ENCODE results near the gene IFNG-AS1. TPM values are rescaled to one million over a fixed set of nuclear protein-coding genes. Genes with fewer than 3 reads are reported as not detected.

IFNG-AS1 gene
- total RNA-seq, 4 donors from 2014 or later = not detected

- TF ChIP-seq, protein P1, sequence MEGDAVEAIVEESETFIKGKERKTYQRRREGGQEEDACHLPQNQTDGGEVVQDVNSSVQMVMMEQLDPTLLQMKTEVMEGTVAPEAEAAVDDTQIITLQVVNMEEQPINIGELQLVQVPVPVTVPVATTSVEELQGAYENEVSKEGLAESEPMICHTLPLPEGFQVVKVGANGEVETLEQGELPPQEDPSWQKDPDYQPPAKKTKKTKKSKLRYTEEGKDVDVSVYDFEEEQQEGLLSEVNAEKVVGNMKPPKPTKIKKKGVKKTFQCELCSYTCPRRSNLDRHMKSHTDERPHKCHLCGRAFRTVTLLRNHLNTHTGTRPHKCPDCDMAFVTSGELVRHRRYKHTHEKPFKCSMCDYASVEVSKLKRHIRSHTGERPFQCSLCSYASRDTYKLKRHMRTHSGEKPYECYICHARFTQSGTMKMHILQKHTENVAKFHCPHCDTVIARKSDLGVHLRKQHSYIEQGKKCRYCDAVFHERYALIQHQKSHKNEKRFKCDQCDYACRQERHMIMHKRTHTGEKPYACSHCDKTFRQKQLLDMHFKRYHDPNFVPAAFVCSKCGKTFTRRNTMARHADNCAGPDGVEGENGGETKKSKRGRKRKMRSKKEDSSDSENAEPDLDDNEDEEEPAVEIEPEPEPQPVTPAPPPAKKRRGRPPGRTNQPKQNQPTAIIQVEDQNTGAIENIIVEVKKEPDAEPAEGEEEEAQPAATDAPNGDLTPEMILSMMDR (IDR thresholded peaks at IDR 0.05 in 4 of 5, conservative IDR thresholded peaks at IDR 0.05 in 1 of 5) = no peak
- DNase-seq = no peak
- H3K27ac ChIP-seq = no peak overlapping the region
- intact Hi-C loops (cut with DNase I; ENCODE audit: low total_unique reads) (no loop called here), in situ Hi-C loops (cut with MboI; ENCODE audit: low sequenced_read_pairs in 4 of 4) (no loop called here)
- no peak overlapping the region for H3K4me3 ChIP-seq
- no peaks in the 10 kb centered on the region for H3K4me1 ChIP-seq
- H3K36me3 ChIP-seq = no peaks in the 10 kb centered on the region
- no peaks in the 10 kb centered on the region for H3K27me3 ChIP-seq
- ATAC-seq = no peak
- no peaks in the 10 kb centered on the region for H3K9me3 ChIP-seq
Observed at GRCh38 chr12:68018315-68018714, 29.1 kb downstream of the IFNG-AS1 start.

- Histone ChIP-seq H3K27ac (no peak overlapping the region), H3K27me3 (no peaks in the 10 kb centered on the region), H3K9me3 (no peaks in the 10 kb centered on the region), H3K36me3 (no peaks in the 10 kb centered on the region), H3K4me3 (no peak overlapping the region), H3K4me1 (no peaks in the 10 kb centered on the region)
- TF ChIP-seq, protein P1 (IDR thresholded peaks at IDR 0.05 in 4 of 5, conservative IDR thresholded peaks at IDR 0.05 in 1 of 5) = no peak
- TF ChIP-seq POLR2A (IDR thresholded peaks at IDR 0.05) = no peak
- in situ Hi-C loops (cut with MboI; ENCODE audit: low sequenced_read_pairs in 4 of 4) = no loop called here
- ATAC-seq (no peak), DNase-seq (no peak)
- intact Hi-C loops (cut with DNase I; ENCODE audit: low total_unique reads) = no loop called here
Observed at GRCh38 chr12:68020049-68020448, 30.8 kb downstream of the IFNG-AS1 start.

GRCh38 chr12:68020699-68021098 lies 31.5 kb downstream of the IFNG-AS1 start:
- no peak for ATAC-seq
- in situ Hi-C loops (cut with MboI; ENCODE audit: low sequenced_read_pairs in 4 of 4) = no loop called here

DNA sequence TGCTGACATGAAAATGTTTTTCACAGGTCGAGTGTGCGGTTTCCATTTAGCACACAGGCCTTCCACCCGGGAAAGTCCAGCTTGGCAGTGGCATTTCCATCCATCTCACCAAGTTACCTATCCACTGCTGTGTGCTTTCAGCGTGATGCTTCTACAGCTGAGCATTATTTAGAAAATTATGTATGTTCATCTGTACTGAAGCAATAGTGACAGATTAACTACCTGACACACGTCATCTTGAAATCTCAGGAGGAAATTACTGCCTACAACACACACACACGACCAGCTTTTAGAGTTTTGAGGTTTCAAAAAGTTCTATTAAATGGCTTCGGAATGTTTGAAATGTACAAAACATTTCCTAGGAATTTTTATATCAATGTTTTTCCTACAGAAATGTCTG lies 39.4 kb downstream of the IFNG-AS1 start:
- no peak for DNase-seq
- in situ Hi-C loops (cut with MboI; ENCODE audit: low sequenced_read_pairs in 4 of 4) = loop anchor here in 2 of 4 donors (25.0 kb wide), 1 partner anchor 284 kb away; no protein-coding TSS in a partner anchor
- TF ChIP-seq, protein P1 (IDR thresholded peaks at IDR 0.05 in 4 of 5, conservative IDR thresholded peaks at IDR 0.05 in 1 of 5) = no peak
- TF ChIP-seq POLR2A (IDR thresholded peaks at IDR 0.05) = no peak
- ATAC-seq = no peak
- Histone ChIP-seq H3K27me3 (no peaks in the 10 kb centered on the region), H3K27ac (no peak overlapping the region), H3K36me3 (no peaks in the 10 kb centered on the region), H3K4me1 (no peaks in the 10 kb centered on the region), H3K4me3 (no peak overlapping the region), H3K9me3 (no peaks in the 10 kb centered on the region)
- intact Hi-C loops (cut with DNase I; ENCODE audit: low total_unique reads) = no loop called here

More at GRCh38 chr12:68020699-68021098, 31.5 kb downstream of the IFNG-AS1 start:
- intact Hi-C loops (cut with DNase I; ENCODE audit: low total_unique reads) = no loop called here
- Histone ChIP-seq H3K27me3 (no peaks in the 10 kb centered on the region), H3K27ac (no peak overlapping the region), H3K4me3 (no peak overlapping the region), H3K9me3 (no peaks in the 10 kb centered on the region), H3K4me1 (no peaks in the 10 kb centered on the region), H3K36me3 (no peaks in the 10 kb centered on the region)
- DNase-seq = no peak
- TF ChIP-seq POLR2A (IDR thresholded peaks at IDR 0.05) = no peak
- TF ChIP-seq, protein P1 (IDR thresholded peaks at IDR 0.05 in 4 of 5, conservative IDR thresholded peaks at IDR 0.05 in 1 of 5) = no peak

DNA sequence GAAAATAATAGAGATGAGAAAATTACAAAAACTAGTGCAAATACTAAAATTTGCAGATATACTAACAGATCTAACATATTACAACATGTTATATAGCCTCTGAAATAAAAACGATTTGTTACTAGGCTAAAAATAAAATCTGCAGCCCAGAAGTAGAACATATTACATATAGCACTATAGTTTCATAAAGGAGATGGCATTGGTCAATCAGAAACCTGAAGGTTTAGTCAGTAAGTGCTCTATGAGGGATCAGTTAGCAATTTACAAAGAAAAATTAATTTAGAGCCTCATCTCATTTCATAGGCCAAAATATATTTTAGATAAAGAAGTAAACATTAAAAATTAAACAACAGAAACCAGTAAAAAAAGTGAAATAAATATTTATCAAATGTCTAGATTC lies 41.0 kb downstream of the IFNG-AS1 start:
- TF ChIP-seq, protein P1 (IDR thresholded peaks at IDR 0.05 in 4 of 5, conservative IDR thresholded peaks at IDR 0.05 in 1 of 5) = no peak
- no peak for TF ChIP-seq POLR2A (IDR thresholded peaks at IDR 0.05)
- DNase-seq (no peak), ATAC-seq (no peak)
- Histone ChIP-seq H3K4me1 (no peaks in the 10 kb centered on the region), H3K4me3 (no peak overlapping the region), H3K36me3 (no peaks in the 10 kb centered on the region), H3K27ac (no peak overlapping the region), H3K27me3 (no peaks in the 10 kb centered on the region), H3K9me3 (no peaks in the 10 kb centered on the region)
- intact Hi-C loops (cut with DNase I; ENCODE audit: low total_unique reads) = loop anchor here (5.0 kb wide), 1 partner anchor 267 kb away; no protein-coding TSS in a partner anchor
- in situ Hi-C loops (cut with MboI; ENCODE audit: low sequenced_read_pairs in 4 of 4) = loop anchor here in 3 of 4 donors (10.0 to 25.0 kb wide), 2 partner anchors 275 to 282 kb away; no protein-coding TSS in a partner anchor
